ENCODE measurements around the gene ITFG2. TPM values are rescaled to one million over a fixed set of nuclear protein-coding genes. Genes with fewer than 3 reads are reported as not detected.

The ITFG2 gene
- total and polyA plus RNA-seq, 10 of the 15 experiments (the other 5 are each of a cell fraction or from before 2014, with no cell fraction given), result 21.2 to 39.5 (median 25.9) TPM

DNA sequence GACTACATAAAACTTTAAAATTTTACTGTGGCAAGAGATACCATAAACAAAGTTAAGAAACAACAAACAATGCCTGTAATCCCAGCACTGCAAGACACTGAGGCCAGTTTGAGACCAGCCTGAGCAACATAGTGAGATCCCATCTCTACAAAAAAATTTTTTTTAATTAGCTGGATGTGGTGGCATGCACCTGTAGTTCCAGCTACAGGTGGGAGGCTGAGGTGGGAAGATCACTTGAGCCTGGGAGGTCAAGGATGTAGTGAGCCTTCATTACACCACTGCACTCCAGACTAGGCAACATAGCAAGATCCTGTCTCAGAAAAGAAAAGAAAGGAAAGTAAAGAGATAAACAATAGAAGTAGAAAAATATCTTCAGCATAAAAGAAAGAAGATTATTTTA lies 47.7 kb downstream of the ITFG2 start:
- intact Hi-C loops (cut with micrococcal nuclease; ENCODE audit: unreplicated experiment) (no loop called here), in situ Hi-C loops (cut with MboI) (no loop called here)
- H3K4me1 ChIP-seq (ENCODE audit: control insufficient read depth, insufficient read depth, low read length), result no peaks in the 10 kb centered on the region
- no peak overlapping the region for H3K27ac ChIP-seq (ENCODE audit: control insufficient read depth, insufficient read depth)
- H4K20me1 ChIP-seq (ENCODE audit: control insufficient read depth, insufficient read depth), result no peaks in the 10 kb centered on the region
- no peaks in the 10 kb centered on the region for H3K27me3 ChIP-seq (replicated peaks in 1 of 2; ENCODE audit: control insufficient read depth in 2 of 2, insufficient read depth in 2 of 2, low read length in 1 of 2)
- FAIRE-seq (no peak), ATAC-seq (no peak), DNase-seq (ENCODE audit: low read depth, low spot score) (no peak)
- no peak overlapping the region for H2AFZ ChIP-seq (ENCODE audit: control insufficient read depth, low read depth, low read length)
- ChIA-PET RAD21 (ENCODE audit: unreplicated experiment) (no interaction called here), SMC1A (ENCODE audit: uncharacterized antibody, unreplicated experiment) (no interaction called here), CTCF (no interaction called here), POLR2A (no interaction called here)
- H3K9ac ChIP-seq (ENCODE audit: control insufficient read depth, insufficient read depth, low read length), result no peak overlapping the region
- H3K9me3 ChIP-seq (replicated peaks; ENCODE audit: control insufficient read depth, insufficient read depth, low read length), result no peaks in the 10 kb centered on the region
- peaks cover 20 to 27% of the 10 kb centered on the region in 2 experiments for H3K36me3 ChIP-seq (ENCODE audit: control insufficient read depth in 2 of 2, insufficient read depth in 2 of 2, low read length in 1 of 2)
- TF ChIP-seq TAF1 (IDR thresholded peaks at IDR 0.05; ENCODE audit: borderline replicate concordance, low read depth, low read length) (no peak), RUNX3 (IDR thresholded peaks at IDR 0.05; ENCODE audit: low read length) (no peak), ZNF384 (IDR thresholded peaks at IDR 0.05; ENCODE audit: borderline replicate concordance, low read depth, low read length) (no peak), RAD51 (IDR thresholded peaks at IDR 0.05) (no peak), TCF12 (IDR thresholded peaks at IDR 0.05; ENCODE audit: low read depth, low read length) (no peak), SUZ12 (IDR thresholded peaks at IDR 0.05; ENCODE audit: unreplicated experiment) (no peak), ZNF622 (IDR thresholded peaks at IDR 0.05) (no peak)
- TF ChIP-seq, protein P1, sequence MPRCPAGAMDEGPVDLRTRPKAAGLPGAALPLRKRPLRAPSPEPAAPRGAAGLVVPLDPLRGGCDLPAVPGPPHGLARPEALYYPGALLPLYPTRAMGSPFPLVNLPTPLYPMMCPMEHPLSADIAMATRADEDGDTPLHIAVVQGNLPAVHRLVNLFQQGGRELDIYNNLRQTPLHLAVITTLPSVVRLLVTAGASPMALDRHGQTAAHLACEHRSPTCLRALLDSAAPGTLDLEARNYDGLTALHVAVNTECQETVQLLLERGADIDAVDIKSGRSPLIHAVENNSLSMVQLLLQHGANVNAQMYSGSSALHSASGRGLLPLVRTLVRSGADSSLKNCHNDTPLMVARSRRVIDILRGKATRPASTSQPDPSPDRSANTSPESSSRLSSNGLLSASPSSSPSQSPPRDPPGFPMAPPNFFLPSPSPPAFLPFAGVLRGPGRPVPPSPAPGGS (IDR thresholded peaks at IDR 0.05; ENCODE audit: borderline replicate concordance, insufficient read depth, low read depth, low read length, poor library complexity, severe bottlenecking), result no peak
- TF ChIP-seq, protein P2, sequence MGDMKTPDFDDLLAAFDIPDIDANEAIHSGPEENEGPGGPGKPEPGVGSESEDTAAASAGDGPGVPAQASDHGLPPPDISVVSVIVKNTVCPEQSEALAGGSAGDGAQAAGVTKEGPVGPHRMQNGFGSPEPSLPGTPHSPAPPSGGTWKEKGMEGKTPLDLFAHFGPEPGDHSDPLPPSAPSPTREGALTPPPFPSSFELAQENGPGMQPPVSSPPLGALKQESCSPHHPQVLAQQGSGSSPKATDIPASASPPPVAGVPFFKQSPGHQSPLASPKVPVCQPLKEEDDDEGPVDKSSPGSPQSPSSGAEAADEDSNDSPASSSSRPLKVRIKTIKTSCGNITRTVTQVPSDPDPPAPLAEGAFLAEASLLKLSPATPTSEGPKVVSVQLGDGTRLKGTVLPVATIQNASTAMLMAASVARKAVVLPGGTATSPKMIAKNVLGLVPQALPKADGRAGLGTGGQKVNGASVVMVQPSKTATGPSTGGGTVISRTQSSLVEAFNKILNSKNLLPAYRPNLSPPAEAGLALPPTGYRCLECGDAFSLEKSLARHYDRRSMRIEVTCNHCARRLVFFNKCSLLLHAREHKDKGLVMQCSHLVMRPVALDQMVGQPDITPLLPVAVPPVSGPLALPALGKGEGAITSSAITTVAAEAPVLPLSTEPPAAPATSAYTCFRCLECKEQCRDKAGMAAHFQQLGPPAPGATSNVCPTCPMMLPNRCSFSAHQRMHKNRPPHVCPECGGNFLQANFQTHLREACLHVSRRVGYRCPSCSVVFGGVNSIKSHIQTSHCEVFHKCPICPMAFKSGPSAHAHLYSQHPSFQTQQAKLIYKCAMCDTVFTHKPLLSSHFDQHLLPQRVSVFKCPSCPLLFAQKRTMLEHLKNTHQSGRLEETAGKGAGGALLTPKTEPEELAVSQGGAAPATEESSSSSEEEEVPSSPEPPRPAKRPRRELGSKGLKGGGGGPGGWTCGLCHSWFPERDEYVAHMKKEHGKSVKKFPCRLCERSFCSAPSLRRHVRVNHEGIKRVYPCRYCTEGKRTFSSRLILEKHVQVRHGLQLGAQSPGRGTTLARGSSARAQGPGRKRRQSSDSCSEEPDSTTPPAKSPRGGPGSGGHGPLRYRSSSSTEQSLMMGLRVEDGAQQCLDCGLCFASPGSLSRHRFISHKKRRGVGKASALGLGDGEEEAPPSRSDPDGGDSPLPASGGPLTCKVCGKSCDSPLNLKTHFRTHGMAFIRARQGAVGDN (IDR thresholded peaks at IDR 0.05), result no peak
- TF ChIP-seq, protein P3, sequence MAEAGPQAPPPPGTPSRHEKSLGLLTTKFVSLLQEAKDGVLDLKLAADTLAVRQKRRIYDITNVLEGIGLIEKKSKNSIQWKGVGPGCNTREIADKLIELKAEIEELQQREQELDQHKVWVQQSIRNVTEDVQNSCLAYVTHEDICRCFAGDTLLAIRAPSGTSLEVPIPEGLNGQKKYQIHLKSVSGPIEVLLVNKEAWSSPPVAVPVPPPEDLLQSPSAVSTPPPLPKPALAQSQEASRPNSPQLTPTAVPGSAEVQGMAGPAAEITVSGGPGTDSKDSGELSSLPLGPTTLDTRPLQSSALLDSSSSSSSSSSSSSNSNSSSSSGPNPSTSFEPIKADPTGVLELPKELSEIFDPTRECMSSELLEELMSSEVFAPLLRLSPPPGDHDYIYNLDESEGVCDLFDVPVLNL (IDR thresholded peaks at IDR 0.05; ENCODE audit: low read depth, low read length), result no peak
- TF ChIP-seq, protein P4, sequence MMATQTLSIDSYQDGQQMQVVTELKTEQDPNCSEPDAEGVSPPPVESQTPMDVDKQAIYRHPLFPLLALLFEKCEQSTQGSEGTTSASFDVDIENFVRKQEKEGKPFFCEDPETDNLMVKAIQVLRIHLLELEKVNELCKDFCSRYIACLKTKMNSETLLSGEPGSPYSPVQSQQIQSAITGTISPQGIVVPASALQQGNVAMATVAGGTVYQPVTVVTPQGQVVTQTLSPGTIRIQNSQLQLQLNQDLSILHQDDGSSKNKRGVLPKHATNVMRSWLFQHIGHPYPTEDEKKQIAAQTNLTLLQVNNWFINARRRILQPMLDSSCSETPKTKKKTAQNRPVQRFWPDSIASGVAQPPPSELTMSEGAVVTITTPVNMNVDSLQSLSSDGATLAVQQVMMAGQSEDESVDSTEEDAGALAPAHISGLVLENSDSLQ (IDR thresholded peaks at IDR 0.05), result no peak
- H3K79me2 ChIP-seq (ENCODE audit: control insufficient read depth, insufficient read depth, low read length), result no peaks in the 10 kb centered on the region
- no TSS peak for BruUV-seq (replicated peaks)
- no peak overlapping the region for H3K4me3 ChIP-seq
- H3K4me2 ChIP-seq (ENCODE audit: control insufficient read depth, insufficient read depth), result no peak overlapping the region

All from GM12878 (cell line).